D721Med (cell line): ENCODE data around the gene CBX4.

Experiments
- DNase-seq: peaks from one replicate; pipeline ENCODE4 v3.0.0; 2011; ENCODE audit warnings: low spot score; ENCODE audit not compliant: insufficient read length
- FAIRE-seq: peaks from 2 replicates; lab custom pipeline; 2011; peaks lifted over from hg19 to GRCh38; lab: Jason Lieb, UNC
- TF ChIP-seq, protein P1 (sequence below): IDR thresholded peaks from 2 replicates; pipeline ENCODE4 v1.5.1; 2012; ENCODE audit warnings: mild to moderate bottlenecking, control low read depth; ENCODE audit not compliant: insufficient read depth; ENCODE audit errors: missing control alignments

The CBX4 gene

DNA sequence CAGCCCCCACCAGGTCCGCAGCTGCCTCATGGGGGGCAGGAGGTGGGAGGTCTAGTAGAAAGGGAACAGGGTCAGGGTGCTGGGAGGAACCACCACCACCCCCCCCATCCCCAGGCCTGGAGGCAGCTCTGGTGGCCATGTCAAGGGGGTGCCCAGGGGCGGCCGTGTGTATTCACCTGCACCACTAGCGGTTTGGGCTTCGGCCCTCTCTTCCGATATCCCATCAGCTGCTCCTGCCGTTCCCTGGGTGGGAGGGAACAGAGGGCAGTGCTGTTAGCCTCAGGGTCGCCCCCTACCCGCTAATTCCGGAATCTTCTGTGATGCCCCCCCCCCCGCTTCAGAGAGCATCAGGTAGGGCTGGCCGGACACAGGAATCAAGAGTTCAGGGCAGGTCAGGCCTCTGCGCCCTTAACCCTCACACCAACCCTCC is 3.8 kb downstream of the CBX4 start:
- FAIRE-seq = no peak
- no peak for DNase-seq
- TF ChIP-seq, protein P1, sequence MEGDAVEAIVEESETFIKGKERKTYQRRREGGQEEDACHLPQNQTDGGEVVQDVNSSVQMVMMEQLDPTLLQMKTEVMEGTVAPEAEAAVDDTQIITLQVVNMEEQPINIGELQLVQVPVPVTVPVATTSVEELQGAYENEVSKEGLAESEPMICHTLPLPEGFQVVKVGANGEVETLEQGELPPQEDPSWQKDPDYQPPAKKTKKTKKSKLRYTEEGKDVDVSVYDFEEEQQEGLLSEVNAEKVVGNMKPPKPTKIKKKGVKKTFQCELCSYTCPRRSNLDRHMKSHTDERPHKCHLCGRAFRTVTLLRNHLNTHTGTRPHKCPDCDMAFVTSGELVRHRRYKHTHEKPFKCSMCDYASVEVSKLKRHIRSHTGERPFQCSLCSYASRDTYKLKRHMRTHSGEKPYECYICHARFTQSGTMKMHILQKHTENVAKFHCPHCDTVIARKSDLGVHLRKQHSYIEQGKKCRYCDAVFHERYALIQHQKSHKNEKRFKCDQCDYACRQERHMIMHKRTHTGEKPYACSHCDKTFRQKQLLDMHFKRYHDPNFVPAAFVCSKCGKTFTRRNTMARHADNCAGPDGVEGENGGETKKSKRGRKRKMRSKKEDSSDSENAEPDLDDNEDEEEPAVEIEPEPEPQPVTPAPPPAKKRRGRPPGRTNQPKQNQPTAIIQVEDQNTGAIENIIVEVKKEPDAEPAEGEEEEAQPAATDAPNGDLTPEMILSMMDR = no peak

DNA sequence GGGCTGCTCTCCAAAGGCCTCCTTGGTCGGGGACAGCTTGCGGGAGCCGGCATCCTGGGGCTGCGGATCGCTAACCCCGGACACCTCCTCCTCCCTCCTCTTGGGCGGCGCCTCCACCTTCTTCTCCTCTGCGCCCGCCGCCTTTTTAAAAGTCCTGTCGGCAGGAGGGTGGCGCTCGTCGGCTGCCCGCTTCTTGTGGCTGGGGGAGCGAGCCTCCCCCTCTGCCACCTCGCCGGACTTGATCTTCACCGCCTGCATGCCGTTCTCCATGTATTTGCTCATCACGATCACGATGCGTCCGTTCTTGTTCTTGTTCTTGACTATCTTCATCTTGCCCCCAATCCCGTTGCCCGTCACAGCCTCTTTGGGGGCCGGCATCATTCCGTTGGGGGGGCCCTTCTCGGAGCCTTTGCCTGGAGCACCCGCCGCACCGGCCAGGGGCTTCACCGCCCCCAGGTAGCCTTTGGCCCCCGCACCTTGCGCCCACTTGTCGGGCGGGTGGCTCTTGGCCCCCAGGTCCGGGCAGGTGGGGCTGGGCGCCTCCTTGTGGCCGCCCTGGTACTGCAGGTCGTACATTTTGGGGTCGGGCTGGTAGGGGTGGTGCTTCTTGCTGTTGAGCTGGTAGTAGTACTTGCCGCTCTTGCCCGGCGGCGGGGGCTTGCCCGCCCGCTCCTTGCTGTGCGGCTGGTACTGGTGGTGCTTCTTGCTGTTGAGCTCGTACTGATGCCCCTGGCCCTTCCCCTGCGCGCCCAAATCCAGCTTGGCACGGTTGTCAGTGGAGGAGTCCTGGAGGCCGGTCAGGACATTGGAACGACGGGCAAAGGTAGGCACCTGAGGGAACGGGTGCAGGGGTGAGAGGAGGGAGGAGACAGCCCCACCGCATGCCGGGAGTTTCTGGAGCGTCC is 4.4 kb downstream of the CBX4 start:
- no peak for DNase-seq
- no peak for FAIRE-seq
- TF ChIP-seq, protein P1 = peak; percentile 63

DNA sequence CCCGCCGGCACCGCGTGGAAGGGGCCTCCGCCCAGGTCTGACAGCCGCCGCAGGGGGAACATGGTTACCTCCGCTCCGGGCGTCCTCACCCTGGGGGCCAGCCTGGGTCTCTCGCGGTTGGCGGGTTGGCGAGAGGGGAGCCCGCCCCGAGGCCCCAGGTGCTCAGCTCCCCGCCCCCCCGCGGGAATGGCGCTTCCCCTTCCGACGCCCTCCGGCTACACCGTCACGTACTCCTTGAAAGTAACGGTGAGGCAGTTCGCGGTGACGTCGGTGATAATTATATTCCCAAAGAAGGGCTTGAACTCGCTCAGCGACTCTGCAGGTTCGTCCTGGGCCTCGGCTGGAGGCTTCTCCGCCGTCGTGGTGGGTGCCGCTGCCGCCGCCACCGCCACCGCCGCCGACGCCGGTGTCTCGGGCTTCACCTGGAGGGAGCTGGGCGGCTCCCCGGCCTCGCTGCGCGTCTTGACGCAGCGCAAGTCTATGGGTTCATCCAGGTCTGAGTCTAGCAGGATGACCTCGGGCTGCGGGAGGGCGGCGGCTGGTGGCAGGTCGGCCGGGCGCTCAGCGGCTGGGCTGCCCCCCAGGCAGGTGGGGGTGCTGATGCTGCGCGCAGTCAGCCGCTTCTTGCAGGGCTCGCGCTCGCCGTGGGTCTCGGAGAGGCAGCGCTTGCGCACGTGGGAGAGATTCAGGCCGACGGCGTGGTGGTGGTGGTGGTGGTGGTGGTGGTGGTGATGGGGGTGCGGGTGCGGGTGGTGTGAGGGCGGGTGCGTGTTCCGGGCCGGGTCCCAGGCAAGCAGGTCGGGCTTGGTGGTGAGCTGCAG is 5.3 kb downstream of the CBX4 start:
- FAIRE-seq = no peak

DNA sequence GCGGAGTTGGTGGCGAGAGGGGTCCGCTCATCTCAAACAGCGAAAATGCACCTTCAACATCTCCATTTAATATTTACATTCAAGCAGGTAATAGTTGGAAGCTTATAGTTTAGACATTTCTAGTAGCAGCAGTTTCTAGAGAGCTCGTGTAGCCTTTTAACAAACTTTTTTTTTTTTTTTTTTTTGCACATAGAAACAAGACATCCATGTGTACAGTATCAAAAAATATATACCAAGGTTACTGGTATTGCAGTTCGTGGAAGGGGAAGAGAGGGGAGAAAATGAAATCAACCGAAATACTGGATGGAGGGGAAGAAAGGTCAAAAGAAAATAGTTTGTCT is 6.2 kb downstream of the CBX4 start:
- DNase-seq (no peak), FAIRE-seq (no peak)
- TF ChIP-seq, protein P1 = no peak

More for the DNA sequence above, 5.3 kb downstream of the CBX4 start:
- DNase-seq = no peak
- TF ChIP-seq, protein P1 = no peak

DNA sequence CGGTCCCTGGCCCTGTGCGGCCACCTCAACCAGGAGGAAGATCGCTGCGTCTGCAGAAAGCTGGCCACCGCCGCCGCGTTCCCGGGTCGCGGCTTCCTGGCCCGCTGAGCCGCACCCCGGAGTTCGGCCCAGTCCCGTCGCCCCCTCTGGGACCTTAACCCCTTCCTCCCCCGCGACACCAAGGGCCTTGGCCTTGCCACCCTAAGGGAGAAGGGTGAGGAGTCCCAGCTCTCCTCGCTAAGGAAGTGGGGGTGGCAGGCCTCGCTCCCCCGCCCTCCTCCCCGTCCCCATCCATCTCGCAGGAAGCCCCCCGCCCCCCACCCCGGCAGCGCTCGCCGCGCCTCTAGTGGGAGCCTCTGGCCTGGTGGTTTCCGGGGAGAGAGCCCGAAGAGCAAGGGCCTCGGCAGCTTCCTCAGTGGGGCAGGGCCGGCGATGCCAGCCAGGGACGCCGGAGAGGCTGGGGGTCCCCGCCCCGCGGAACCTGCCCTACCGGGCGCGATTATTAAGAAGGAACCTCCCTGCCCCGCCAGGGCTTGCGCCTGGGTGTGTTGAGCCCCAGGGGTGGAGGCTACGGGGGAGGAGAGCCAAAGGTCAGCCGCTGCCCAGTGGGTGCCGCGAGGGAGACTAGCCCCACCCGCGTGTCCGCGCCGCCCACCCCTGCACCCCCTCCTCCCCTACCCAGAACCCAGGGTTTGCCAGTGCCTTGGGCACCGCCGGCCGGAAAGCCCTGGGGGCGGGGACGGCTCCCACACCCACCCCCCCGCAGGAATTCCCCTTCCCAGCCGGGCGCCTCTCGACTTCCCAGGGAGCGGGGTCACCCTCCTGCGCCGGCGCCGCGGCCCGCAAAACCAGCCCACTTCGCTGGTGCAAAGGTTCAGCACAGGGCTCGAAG is 6.8 kb downstream of the CBX4 start:
- TF ChIP-seq, protein P1 = no peak
- FAIRE-seq (no peak), DNase-seq (no peak)

DNA sequence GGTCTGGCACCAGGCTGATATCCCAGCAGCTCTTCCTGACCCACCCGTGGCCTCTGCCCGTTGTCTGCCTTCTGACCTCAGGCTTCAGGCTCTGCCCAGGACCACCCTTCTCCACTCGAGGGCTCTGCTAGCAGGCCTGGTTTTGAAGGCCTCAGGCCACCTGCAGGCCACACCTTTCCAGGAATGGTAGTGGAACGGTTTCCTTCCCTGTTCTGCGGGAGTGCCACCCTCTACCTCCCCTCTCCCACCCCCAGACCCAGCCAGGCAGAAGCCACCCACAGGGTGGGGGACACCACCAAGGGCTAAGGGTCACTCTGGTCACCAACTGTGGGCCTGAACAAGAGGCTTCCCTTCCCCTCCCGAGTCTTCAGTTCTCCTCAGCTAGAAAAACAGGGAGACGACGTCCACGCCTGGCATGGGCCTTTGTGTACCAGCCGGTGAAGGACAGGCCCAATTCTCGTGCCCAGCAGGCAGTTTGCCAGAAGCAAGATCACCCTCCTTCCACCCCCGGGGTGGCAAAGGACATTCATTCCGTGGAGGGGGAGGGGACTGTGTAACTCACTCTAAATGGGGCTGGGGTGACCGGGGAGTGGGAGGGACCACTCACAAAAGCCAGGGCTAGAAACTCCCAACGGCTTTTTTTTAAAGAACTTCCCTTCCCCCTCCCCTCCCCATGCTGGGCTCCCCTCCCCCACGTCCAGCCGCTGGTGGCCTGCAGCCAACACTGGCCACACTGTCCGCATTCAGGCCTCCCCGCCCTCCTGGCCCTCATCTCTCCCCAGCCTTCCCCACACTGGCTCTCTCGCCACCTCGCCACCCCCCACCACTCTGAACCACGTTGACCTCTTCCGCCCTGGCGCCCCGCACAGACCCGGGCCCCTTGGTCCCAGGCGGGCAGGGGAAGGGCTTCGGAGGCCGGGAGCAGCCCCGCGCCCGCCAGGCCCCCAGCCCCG is 7.7 kb downstream of the CBX4 start:
- TF ChIP-seq, protein P1 = no peak
- no peak for DNase-seq
- no peak for FAIRE-seq
